Epithelial cell of proximal tubule (primary cell): ENCODE results near the gene RCOR2. TPM values are rescaled to one million over a fixed set of nuclear protein-coding genes. Genes with fewer than 3 reads are reported as not detected.

Experiments
- DNase-seq: peaks from one replicate; pipeline ENCODE4 v3.0.0-alpha.2; 2011; ENCODE audit warnings: low read depth
- H3K4me3 ChIP-seq: 2 replicates; pipeline ENCODE4 v1.5.1; 2011; ENCODE audit warnings: low read depth, mild to moderate bottlenecking, low read length
- total RNA-seq: library from RNA; depleted of rRNA; stranded (reverse); fragments of >200 nt; gene quantifications from 2 replicates; pipeline ENCODE4 v1.2.3, GENCODE V29; 2015
- TF ChIP-seq, protein P1 (sequence below): conservative IDR thresholded peaks from 2 replicates; pipeline ENCODE4 v1.5.1; 2012; ENCODE audit warnings: low read depth, mild to moderate bottlenecking, low read length

The RCOR2 gene
- total RNA-seq, 1 donor from 2014 or later = 3.1 TPM

DNA sequence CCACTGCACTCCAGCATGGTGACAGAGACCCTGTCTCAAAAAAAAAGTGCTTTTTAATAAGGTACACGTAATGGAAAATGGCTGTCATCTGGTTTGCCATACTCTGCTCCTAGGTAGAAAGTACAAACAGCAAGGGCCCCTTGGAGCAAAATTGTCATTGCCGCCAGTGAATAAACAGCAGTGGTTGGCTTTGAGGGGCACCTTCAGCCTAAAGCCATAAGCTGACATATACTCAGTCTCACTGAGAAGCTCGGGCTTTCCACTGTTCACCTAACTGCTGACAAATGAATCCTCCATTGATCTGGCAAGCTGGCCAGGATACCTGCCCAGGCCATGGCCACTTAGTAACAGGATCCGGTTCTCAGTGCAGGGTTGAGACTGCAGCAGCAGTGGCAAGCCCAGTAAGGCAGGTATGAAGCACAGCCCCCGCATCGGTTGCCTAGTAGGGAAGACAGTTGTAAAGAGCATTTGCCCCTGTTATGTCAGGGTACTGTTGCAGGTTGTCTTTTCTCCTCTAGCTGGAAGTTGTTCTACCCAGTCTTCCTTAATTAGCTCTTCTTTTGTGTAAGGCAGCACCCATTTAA is 39.2 kb downstream of the RCOR2 start:
- no peak overlapping the region for H3K4me3 ChIP-seq
- DNase-seq = no peak
- TF ChIP-seq, protein P1, sequence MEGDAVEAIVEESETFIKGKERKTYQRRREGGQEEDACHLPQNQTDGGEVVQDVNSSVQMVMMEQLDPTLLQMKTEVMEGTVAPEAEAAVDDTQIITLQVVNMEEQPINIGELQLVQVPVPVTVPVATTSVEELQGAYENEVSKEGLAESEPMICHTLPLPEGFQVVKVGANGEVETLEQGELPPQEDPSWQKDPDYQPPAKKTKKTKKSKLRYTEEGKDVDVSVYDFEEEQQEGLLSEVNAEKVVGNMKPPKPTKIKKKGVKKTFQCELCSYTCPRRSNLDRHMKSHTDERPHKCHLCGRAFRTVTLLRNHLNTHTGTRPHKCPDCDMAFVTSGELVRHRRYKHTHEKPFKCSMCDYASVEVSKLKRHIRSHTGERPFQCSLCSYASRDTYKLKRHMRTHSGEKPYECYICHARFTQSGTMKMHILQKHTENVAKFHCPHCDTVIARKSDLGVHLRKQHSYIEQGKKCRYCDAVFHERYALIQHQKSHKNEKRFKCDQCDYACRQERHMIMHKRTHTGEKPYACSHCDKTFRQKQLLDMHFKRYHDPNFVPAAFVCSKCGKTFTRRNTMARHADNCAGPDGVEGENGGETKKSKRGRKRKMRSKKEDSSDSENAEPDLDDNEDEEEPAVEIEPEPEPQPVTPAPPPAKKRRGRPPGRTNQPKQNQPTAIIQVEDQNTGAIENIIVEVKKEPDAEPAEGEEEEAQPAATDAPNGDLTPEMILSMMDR = no peak

DNA sequence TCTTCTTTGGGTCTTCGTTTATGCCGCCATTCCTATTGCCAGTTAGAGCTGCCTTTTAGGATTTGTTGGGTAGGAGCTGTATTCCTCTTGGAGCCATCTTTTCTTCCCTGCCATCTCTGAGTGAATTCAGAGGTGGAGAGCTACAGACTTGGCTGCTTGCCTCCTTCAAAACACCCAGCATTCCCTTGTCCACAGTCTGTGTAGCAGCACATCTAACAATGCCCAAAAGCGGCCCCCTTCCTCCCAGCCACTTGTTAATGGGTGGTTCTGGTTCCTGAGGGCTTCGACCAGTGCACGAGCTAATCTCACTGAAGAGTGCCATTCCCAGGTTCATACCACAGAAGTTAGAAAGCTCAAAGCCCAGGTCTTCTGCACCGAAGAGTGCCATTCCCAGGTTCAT is 40.3 kb downstream of the RCOR2 start:
- TF ChIP-seq, protein P1 = no peak
- no peak for DNase-seq
- H3K4me3 ChIP-seq = no peak overlapping the region

DNA sequence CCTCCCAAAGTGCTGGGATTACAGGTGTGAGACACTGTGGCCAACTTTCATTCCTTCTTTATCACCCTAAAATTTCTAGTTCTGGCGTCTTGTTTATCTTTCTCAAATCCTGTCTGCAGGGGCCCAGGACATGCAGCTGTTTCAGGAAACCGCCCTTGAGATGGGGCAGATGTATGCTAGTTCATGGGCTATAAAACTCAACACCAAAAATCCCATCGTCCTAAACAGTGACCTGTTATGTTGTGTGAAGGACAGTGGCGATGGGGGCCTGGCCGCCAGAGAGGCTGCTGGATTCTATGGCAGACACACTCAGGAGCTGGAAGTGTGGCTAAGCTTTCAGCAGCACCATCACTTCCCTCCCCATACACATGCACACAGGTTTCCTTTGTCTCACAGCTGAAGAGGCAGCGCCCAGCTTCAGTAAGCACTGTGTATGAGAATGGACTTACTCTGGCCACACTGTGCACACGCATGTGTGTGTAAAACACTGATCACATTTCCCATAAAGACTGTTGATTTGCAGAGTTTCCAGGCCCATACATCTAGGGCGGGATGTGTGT is 41.4 kb downstream of the RCOR2 start:
- TF ChIP-seq, protein P1 = no peak
- DNase-seq = no peak
- H3K4me3 ChIP-seq = no peak overlapping the region

DNA sequence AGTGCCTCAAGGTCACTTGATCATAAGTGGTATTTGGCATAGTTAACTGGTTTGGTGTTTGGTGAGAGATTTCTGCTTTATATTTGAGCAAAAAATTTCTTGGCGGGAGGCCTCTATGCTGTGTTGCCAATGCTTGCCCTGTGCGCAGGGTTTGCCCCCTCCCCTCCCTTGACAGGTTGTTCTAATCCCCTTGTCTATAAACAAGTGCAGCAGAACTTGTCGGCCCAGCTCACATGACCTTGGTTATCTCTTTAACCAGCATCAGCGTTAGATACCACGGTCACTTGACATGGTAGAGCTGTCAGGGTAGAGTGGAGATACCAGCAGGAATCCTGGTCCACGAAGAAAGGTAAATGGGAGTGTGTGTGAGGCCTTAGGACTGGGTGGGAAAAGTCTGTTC is 42.5 kb downstream of the RCOR2 start:
- DNase-seq = no peak
- no peak overlapping the region for H3K4me3 ChIP-seq
- TF ChIP-seq, protein P1 = no peak

DNA sequence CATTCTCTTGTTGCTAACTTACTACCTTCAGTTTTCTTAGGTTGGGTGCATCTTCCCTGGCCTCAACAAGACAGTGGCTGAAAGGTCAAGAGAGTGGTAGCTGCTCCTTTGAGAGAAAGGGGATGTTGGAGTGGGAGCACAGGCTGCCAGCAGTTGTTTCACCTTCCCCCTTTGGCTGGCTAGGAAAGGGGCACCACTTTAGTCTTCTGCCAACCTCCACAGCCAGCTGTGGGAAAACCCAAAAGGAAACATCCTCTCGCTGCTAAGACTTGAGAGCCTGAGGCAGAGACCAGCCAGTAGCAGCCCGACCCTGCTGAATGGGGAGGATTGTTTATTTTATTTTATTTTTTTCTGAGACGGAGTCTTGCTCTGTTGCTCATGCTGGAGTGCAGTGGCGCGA is 43.7 kb downstream of the RCOR2 start:
- no peak for DNase-seq
- no peak overlapping the region for H3K4me3 ChIP-seq
- TF ChIP-seq, protein P1 = no peak

DNA sequence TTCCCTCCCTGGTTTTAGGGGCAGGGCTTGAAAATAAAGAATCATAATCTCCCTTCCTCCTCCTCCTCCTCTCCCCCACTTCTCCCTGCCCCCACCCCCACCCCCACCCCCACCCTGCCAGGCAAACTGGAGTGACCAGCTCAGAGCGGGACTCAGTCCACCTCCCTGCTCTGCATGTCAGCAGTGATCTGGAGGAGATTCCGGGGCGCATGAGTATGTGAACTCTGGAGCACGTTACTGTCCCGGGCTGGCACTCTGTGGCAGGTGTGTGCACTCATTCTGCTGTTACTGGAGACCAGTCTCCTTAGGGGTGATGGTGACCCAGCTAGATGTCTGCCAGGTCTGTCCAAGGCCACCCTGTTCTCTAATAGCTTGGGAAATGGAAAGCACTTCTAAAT is 44.2 kb downstream of the RCOR2 start:
- H3K4me3 ChIP-seq = no peak overlapping the region
- DNase-seq = no peak
- TF ChIP-seq, protein P1 = no peak
